IPS-NIHi11 (cell line): ENCODE measurements around the gene NCOA7.
"Not testable (repeated sequence)": the region's sequence is repeated elsewhere in the genome, so short reads cannot be mapped to it uniquely, and the experiment has no call there.

Experiments used
- DNase-seq: peaks from one replicate; pipeline ENCODE4 v3.0.0; 2012; ENCODE audit warnings: mixed read lengths, low spot score

NCOA7 gene

GRCh38 chr6:125871365-125871764, 80.6 kb downstream of the NCOA7 start:
- no peak for DNase-seq

GRCh38 chr6:125872259-125872921, 81.6 kb downstream of the NCOA7 start:
- DNase-seq = no peak

GRCh38 chr6:125882243-125882642, 91.5 kb downstream of the NCOA7 start:
- no peak for DNase-seq

GRCh38 chr6:125884634-125885371, 94.0 kb downstream of the NCOA7 start:
- no peak for DNase-seq

- DNase-seq = no peak
Measured at GRCh38 chr6:125886021-125886420, 95.3 kb downstream of the NCOA7 start.

- no peak for DNase-seq
Measured at GRCh38 chr6:125886914-125887313, 96.2 kb downstream of the NCOA7 start.

GRCh38 chr6:125887372-125887771, 96.6 kb downstream of the NCOA7 start:
- DNase-seq = no peak

- peak; percentile 49 for DNase-seq
Measured at GRCh38 chr6:125888989-125889656, 98.4 kb downstream of the NCOA7 start.

- no peak for DNase-seq
Measured at GRCh38 chr6:125899726-125900182, 109.0 kb downstream of the NCOA7 start.

- DNase-seq = no peak
Measured at GRCh38 chr6:125904871-125905270, 114.1 kb downstream of the NCOA7 start.

GRCh38 chr6:125906158-125906998, 115.6 kb downstream of the NCOA7 start:
- peak; percentile 72 for DNase-seq

GRCh38 chr6:125910527-125910926, 119.8 kb downstream of the NCOA7 start:
- DNase-seq = no peak

GRCh38 chr6:125911051-125911451, 120.3 kb downstream of the NCOA7 start:
- not testable (repeated sequence) for DNase-seq

GRCh38 chr6:125912430-125912829, 121.7 kb downstream of the NCOA7 start:
- DNase-seq = not testable (repeated sequence)

- DNase-seq = no peak
Measured at GRCh38 chr6:125913145-125913544, 122.4 kb downstream of the NCOA7 start.

GRCh38 chr6:125913864-125914351, 123.1 kb downstream of the NCOA7 start:
- no peak for DNase-seq

- DNase-seq = no peak
Measured at GRCh38 chr6:125918230-125918629, 127.5 kb downstream of the NCOA7 start.

- DNase-seq = peak; percentile 39
Measured at GRCh38 chr6:125918681-125919566, 128.2 kb downstream of the NCOA7 start.

- DNase-seq = no peak
Measured at GRCh38 chr6:125919618-125920017, 128.9 kb downstream of the NCOA7 start.

GRCh38 chr6:125922322-125922860, 131.6 kb downstream of the NCOA7 start:
- DNase-seq = no peak
